Measurements from ENCODE around the gene C16orf92.

GRCh38 chr16:29996766-29997250, 26.2 kb upstream of the C16orf92 start:
- TF ChIP-seq POLR2AphosphoS5 (IDR thresholded peaks at IDR 0.05; ENCODE audit: insufficient read depth, low read depth, low read length) (no peak), CTCF (IDR thresholded peaks at IDR 0.05; ENCODE audit: extremely low read depth in 1 of 2, insufficient read depth in 1 of 2, low read depth in 1 of 2, low read length in 2 of 2) (no peak), EZH2 (IDR thresholded peaks at IDR 0.05; ENCODE audit: borderline replicate concordance, low read depth, low read length, severe bottlenecking) (no peak), POLR2A (IDR thresholded peaks at IDR 0.05; ENCODE audit: low read depth, low read length) (no peak), JUN (IDR thresholded peaks at IDR 0.05; ENCODE audit: borderline replicate concordance, insufficient read depth, insufficient read length, low read depth) (no peak), FOS (IDR thresholded peaks at IDR 0.05; ENCODE audit: borderline replicate concordance, insufficient read depth, low read length) (no peak), MAX (IDR thresholded peaks at IDR 0.05; ENCODE audit: insufficient read depth, insufficient read length) (no peak), MYC (IDR thresholded peaks at IDR 0.05; ENCODE audit: low read depth, low read length) (no peak), GATA2 (IDR thresholded peaks at IDR 0.05; ENCODE audit: insufficient read depth, insufficient read length, low read depth, low read length) (no peak)

Data from endothelial cell of umbilical vein (primary cell).